Lung (tissue), 12 donors: ENCODE measurements around the gene GATB. TPM values are rescaled to one million over a fixed set of nuclear protein-coding genes. Genes with fewer than 3 reads are reported as not detected.

Experiments used
- ATAC-seq: fragments of 200-7000 bp; cut with Tn5 transposase; one replicate; pipeline ENCODE4 v1.9.1; 2020; ENCODE audit warnings: moderate number of reproducible peaks; ENCODE audit not compliant: insufficient read depth, low FRiP score
- DNase-seq, 3 donors: peaks; one replicate each; pipeline ENCODE4 v3.0.0-alpha.2; 2013 to 2017
- H3K27ac ChIP-seq, 2 donors: one replicate each; pipeline ENCODE4 v1.5.1; 2013; ENCODE audit warnings: mild to moderate bottlenecking in 2 of 2, moderate library complexity in 2 of 2, control low read depth in 1 of 2, inconsistent platforms in 1 of 2, low read depth in 1 of 2, low read length in 1 of 2
- H3K27me3 ChIP-seq, 3 donors: one replicate each; pipeline ENCODE4 v1.5.1; 2013; ENCODE audit warnings: low read length in 2 of 3; ENCODE audit not compliant: control insufficient read depth in 3 of 3, insufficient read depth in 3 of 3
- H3K36me3 ChIP-seq, 4 donors: one replicate each; pipeline ENCODE4 v1.5.1; 2013; ENCODE audit warnings: low read length in 4 of 4, mild to moderate bottlenecking in 1 of 4, moderate library complexity in 1 of 4; ENCODE audit not compliant: control insufficient read depth in 4 of 4, insufficient read depth in 4 of 4
- H3K4me1 ChIP-seq, 5 donors: one replicate each; pipeline ENCODE4 v1.5.1; 2013; ENCODE audit warnings: low read length in 5 of 5, mild to moderate bottlenecking in 2 of 5, moderate library complexity in 1 of 5; ENCODE audit not compliant: control insufficient read depth in 5 of 5, insufficient read depth in 5 of 5
- H3K4me3 ChIP-seq: one replicate; pipeline ENCODE4 v1.5.1; 2013; ENCODE audit warnings: mild to moderate bottlenecking, control low read depth, moderate library complexity
- H3K9ac ChIP-seq, 2 donors: one replicate each; pipeline ENCODE4 v1.5.1; 2013; ENCODE audit warnings: low read length in 2 of 2, control low read depth in 1 of 2; ENCODE audit not compliant: insufficient read depth in 1 of 2
- H3K9me3 ChIP-seq, 4 donors: one replicate each; pipeline ENCODE4 v1.5.1; 2013; ENCODE audit warnings: low read length in 3 of 4, mild to moderate bottlenecking in 1 of 4, moderate library complexity in 1 of 4; ENCODE audit not compliant: control insufficient read depth in 4 of 4, insufficient read depth in 3 of 4
- CTCF ChIP-seq: IDR thresholded peaks from 2 replicates; pipeline ENCODE4 v1.5.1; 2012; ENCODE audit warnings: mild to moderate bottlenecking; ENCODE audit errors: control extremely low read depth, extremely low read depth
- WGBS, 2 donors: extraction: QIAGEN DNeasy Blood & Tissue Kit; methylation state at CpG; one replicate each; pipeline ENCODE4 v1.1.7; 2013; 5-methylcytosine and 5-hydroxymethylcytosine counted together
- polyA plus RNA-seq, 2 donors: library from polyadenylated mRNA; stranded (reverse); fragments of 200-250 nt; gene quantifications; one replicate each; pipeline ENCODE4 v1.2.1, GENCODE V29; 2013
- total RNA-seq, 2 donors: library from RNA; depleted of rRNA in 1 of 2; stranded (reverse); fragments of >200 nt in 1 of 2; gene quantifications; one replicate each; pipeline ENCODE4 v1.2.1, GENCODE V29; 2014 to 2021
- donor health status: control.
- donor health status: control.
- donor health status: Bipolar disorder and iron deficiency.
- donor health status: healthy.
- donor health status: DM: yes; HTN: yes; CAD: no.

The GATB gene
- total and polyA plus RNA-seq, 4 donors: 11.0 to 18.4 (median 15.6) TPM

DNA sequence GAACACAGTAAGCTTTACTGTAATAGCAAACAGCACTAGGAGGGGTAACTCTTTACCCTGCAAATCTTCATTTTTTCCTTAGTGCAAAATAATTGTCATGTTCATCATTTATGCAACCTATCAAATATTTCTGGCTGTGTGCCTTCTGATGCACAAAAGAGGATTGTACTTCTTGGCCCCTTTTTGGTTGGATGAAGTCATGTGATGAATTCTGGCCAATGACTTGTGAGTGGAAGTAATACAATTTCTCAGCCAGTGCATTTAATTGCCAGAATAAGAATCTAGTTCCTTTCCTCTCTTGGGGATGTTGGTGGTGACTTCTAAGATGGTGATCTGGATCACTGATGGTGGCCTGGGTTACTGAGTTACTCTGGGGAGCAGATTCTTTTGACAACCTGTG, 37.0 kb upstream of the GATB start:
- Histone ChIP-seq H3K27me3 (no peaks in the 10 kb centered on the region), H3K36me3 (no peaks in the 10 kb centered on the region), H3K27ac (no peak overlapping the region), H3K4me1 (no peaks in the 10 kb centered on the region), H3K9me3 (no peaks in the 10 kb centered on the region), H3K4me3 (no peak overlapping the region), H3K9ac (no peak overlapping the region)
- ATAC-seq: no peak
- TF ChIP-seq CTCF: no peak
- DNase-seq: no peak

- 70 to 79% methylated on average over 3 of the region's 3 CpGs for WGBS, 2 donors
- H3K36me3 ChIP-seq: no peaks in the 10 kb centered on the region
Observed at GRCh38 chr4:151797131-151797530, 36.3 kb upstream of the GATB start.

DNA sequence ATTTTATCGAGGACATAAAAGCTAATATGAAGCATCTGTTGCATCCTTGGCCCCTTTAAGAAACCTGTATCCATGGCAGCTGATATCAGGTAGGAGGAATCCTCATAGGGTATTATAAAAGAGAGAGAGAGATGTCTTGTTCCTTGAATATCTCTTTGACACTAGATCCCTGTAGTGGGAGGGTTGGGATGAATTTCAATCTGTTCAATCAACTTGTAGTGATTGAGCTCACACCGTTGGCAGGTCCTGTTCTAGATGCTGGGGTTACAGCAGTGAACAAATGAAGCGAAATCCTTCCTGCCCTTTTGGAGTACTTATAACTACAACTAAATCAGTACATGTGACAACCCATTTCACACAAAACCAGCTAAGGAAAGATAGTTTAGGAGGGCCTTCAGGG, 35.3 kb upstream of the GATB start:
- DNase-seq (no peak), ATAC-seq (no peak)
- TF ChIP-seq CTCF: no peak
- H3K36me3 ChIP-seq: no peaks in the 10 kb centered on the region
- H3K27me3 ChIP-seq: no peaks in the 10 kb centered on the region
- H3K4me1 ChIP-seq: no peaks in the 10 kb centered on the region
- H3K9me3 ChIP-seq: no peaks in the 10 kb centered on the region
- no peak overlapping the region for H3K4me3 ChIP-seq
- H3K27ac ChIP-seq: no peak overlapping the region
- 85 to 88% methylated on average over 3 of the region's 3 CpGs for WGBS, 2 donors
- no peak overlapping the region for H3K9ac ChIP-seq

More at GRCh38 chr4:151797131-151797530, 36.3 kb upstream of the GATB start:
- H3K27me3 ChIP-seq: no peaks in the 10 kb centered on the region
- no peak overlapping the region for H3K4me3 ChIP-seq
- ATAC-seq: no peak
- no peak for TF ChIP-seq CTCF
- no peak overlapping the region for H3K27ac ChIP-seq
- DNase-seq: no peak
- H3K4me1 ChIP-seq: no peaks in the 10 kb centered on the region
- no peak overlapping the region for H3K9ac ChIP-seq
- no peaks in the 10 kb centered on the region for H3K9me3 ChIP-seq

DNA sequence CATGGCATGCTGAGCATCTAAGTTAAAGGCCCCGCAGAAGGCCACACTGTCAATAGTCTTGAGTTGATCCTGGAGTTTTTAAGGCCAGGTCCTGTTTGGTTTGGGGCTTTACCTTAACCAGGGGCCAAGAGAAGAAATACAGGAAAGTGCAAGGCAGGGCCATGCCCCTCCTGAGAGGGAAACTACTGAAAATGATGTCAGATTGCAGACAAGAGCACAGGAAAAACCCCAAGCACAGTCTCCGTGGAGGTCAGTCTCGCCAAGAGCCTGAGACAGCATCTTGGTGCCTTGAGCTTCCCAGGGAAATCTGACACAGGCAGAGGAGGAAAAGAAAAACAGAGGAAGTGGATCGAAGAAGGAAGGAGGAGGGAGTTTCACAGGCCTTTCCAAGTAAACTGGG, 32.2 kb upstream of the GATB start:
- no peak overlapping the region for H3K4me3 ChIP-seq
- H3K4me1 ChIP-seq: no peaks in the 10 kb centered on the region
- DNase-seq: no peak
- H3K9ac ChIP-seq: no peak overlapping the region
- H3K9me3 ChIP-seq: no peaks in the 10 kb centered on the region
- no peak overlapping the region for H3K27ac ChIP-seq
- no peak for ATAC-seq
- no peaks in the 10 kb centered on the region for H3K36me3 ChIP-seq
- no peaks in the 10 kb centered on the region for H3K27me3 ChIP-seq
- WGBS, 2 donors: 68 to 69% methylated on average over 4 of the region's 4 CpGs
- TF ChIP-seq CTCF: no peak
